NCI-H1930 (cell line): ENCODE measurements around the gene CWF19L1.
A peak's percentile ranks its signal among the peaks of the same experiment; 100 is the strongest.
"Not testable (repeated sequence)": the region's sequence is repeated elsewhere in the genome, so short reads cannot be mapped to it uniquely, and the experiment has no call there.

ENCODE experiments used
- DNase-seq, 2 experiments: peaks; one replicate each; lab custom pipeline; 2025; lab: John Stamatoyannopoulos, UW

CWF19L1 gene

GRCh38 chr10:100267239-100268104 is at the start of gene CWF19L1:
Gene CWF19L1 (minus strand): TSS chr10:100267638. CDS start chr10:100267593, 45 bp downstream.
- peak; percentile 46 to 51 for DNase-seq

DNA sequence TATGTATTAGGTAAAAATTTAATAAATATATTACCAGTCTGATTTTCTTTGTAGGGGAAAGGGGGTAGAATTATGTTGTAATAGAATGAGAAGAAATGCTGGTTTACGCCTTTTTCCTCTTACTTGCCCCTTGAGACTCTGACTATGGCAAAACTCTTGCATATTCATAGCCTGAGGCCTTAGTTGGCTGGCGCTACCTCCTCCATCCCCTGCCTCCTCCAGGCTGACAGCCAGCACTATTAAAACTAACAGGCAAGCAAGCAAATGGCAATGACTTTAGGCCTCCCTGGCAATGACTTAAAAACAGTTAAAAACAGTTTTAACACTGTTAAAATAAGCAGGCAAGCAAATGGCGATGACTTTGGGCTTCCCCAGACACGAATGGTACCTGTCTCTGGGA is 48.2 kb upstream of the CWF19L1 start:
- no peak for DNase-seq

GRCh38 chr10:100311298-100311697 is 43.9 kb upstream of the CWF19L1 start:
- no peak for DNase-seq

- DNase-seq: no peak
These were observed 40.2 kb upstream of the CWF19L1 start for GRCh38 chr10:100307684-100308083.

DNA sequence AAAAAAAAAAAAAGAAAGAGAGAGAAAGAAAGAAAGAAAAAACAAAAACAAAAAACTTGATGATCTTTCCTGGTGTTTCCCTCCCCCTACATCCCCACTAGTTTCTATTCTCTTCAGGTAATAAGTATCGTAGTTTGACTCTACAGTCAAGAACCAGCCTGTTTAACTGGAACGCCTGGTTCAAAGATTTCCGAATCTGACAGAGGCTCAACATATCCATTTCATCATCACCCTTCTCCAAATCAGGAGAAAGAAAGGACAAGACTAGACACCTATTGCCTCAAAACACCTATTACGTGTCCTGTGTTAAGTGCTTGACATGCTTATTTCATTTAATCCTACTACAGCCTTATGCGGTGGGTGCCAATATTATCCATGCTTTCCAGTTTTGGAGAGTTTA is 39.4 kb upstream of the CWF19L1 start:
- no peak for DNase-seq

GRCh38 chr10:100304414-100304813 is 37.0 kb upstream of the CWF19L1 start:
- no peak for DNase-seq

DNA sequence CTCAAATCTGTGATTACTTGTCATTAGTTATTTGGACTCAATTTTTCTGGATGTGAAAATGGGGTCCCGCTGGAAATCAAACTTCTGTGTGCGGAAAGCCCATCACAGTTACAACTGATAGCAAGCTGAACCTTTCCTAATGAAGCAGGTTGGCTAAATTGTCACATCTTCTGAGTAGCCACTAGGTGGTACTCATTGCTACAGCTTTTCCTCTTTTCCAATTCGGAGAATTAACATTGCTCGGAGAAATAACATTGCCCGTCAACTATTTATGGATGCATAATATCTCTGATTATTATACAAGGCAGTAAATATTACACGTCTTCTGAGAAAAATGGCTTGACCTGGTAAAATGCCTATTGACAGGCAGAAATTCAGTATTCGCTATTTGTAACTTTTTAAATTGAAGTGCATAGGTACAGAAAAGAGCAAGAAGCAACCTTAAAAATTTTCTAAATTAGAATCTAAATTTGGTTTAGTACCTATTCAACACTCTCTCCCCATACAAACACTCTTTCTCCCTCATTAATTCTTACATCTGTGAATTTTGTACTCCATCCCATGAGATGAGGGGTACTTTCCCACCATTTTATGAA is 36.4 kb upstream of the CWF19L1 start:
- peak in 1 of 2 experiments; percentile 14 for DNase-seq

DNA sequence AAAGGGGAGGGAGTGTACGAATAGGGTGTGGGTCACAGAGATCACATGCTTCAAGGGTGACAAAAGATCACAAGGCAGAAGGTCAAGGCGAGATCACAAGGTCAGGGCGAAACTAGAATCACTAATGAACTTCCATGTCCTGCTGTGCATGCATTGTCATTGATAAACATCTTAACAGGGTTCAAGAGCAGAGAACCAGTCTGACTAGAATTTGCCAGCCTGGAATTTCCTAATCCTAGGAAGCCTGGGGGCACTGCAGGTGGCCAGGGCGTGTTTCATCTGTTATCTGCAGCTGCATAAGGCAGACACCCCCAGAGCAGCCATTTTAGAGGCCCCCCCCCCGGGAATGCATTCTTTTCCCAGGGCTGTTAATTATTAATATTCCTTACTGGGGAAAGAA is 33.7 kb upstream of the CWF19L1 start:
- DNase-seq: not testable (repeated sequence)

DNA sequence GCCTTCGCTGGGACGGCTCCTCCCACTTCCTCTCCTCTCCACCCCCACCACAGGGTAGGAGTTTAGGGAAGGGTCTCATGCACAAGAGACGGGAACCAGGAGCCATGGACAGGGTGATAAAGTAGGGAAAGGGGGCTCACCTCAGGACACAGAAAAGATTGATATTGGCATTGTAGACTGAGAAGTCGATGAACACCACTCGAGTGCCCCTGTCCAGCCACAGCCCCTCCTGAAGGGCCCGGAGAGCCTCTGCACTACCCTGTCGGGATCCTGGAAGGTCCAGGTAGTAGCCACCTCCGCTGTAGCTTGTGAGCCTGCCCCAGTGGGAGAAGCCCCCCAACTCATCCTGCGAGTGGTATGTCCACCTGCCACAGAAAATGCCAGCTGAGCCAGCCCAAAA is 29.8 kb upstream of the CWF19L1 start:
- DNase-seq: no peak

DNA sequence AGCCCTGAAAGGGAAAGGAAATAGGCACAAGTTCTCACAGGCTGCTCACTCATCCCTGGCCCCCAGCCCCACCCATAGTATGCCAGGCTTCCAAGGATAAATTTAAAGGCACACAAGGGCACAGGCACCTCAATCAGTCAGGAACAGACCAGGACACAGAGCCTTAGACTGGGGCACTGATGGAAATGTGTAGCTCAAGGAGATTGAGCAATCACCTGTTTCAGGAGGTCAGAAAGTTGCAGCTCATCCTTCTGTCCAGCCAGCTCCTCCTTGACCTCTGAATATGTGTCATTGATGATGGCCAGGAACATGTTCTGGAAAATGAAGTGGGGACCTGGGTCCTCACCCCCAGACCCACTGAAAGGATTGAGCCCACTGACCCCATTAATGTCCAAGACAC is 25.6 kb upstream of the CWF19L1 start:
- no peak for DNase-seq

GRCh38 chr10:100292300-100292699 is 24.9 kb upstream of the CWF19L1 start:
- DNase-seq: not testable (repeated sequence)

DNA sequence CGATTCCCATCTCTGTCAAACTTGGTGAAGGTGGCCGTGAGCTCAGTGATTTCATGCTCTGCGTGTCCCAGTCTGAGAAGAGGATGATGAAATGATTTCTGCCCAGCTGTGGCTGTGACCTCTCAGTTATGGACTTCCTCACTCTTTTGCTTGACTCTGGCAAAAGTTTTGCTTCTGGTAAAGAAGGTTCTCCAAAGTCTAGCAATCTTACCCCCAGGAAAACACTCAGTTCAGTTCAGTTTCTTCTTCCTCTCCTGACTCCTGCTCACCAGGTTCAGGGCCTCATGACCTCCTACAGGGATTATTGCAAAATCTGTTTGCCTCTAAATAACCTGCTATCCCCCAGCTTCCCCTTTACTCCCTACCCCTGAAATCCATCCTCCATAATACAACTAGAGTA is 23.9 kb upstream of the CWF19L1 start:
- DNase-seq: no peak

DNA sequence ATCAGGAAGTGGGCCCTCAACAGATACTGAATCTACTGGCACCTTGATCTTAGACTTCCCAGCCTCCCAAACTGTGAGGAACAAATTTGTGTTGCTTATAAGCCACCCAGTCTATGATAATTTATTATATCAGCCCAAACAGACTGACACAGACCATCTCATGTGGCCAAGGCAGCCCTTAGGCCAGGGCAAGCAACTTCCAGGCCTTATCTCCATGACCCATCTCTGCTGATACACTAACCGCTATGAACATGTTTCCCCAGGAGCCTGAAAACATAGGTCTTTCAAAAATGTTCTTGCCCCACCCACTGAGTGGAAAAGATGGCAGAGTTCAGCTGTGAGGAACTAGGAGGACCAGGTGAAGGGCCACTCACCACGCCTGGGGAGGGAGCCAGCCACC is 22.2 kb upstream of the CWF19L1 start:
- DNase-seq: no peak

GRCh38 chr10:100288196-100288595 is 20.8 kb upstream of the CWF19L1 start:
- DNase-seq: no peak

GRCh38 chr10:100287756-100288155 is 20.3 kb upstream of the CWF19L1 start:
- no peak for DNase-seq

DNA sequence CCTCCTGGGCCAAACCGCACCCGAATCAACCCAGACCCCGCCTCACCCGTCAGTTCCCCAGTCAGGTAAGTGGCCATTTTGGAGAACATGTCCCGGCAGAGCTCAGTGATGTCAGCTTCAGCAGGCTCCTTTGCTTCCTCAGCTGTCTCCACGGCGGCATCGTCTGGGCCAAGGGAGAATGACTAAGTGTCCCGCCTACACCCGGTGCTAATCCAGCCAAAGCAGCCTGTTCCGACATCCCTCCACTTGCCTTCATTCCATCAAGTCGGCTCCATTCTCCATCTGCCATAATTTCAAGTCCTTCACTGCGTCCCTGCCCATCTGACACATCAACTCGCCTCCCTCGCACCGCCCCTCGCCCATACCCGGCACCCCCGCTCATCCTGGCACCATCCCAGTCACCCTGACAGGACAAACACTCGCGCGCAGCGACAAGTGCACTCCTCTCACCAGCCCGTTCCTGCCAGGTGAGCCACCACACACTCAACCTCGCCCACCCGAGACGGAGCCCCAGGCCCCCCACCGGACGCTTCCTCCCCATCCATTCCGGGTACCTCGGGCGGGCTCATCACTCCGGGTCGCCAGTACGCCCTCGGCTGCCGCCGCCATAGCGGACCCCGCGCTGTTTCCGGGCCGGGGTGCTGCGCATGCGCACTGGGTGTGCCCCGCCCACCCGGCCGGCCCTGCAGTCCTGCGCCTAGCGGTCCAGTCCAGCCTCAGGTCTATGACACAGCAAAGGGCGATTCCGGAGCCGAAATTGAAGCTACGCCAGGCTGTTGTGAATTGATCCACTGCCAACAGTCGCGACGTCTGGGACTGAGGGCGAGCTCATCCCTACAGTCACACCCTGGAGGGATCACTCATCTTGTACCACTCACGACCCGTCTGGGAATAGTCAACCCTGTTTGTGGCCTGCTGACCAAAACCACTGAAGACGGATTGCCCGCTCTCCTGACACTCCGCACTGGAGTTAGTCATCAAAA is 18.9 kb upstream of the CWF19L1 start, which contains the start of gene BLOC1S2:
Gene BLOC1S2, minus strand, starts transcription at position 630 of the 983 bp plus-strand sequence. Its CDS starts 21 bp downstream, at position 609.
- DNase-seq: peak; percentile 38 to 61

GRCh38 chr10:100285326-100285725 is 17.9 kb upstream of the CWF19L1 start:
- DNase-seq: not testable (repeated sequence)

- DNase-seq: no peak
These were observed 15.5 kb upstream of the CWF19L1 start for GRCh38 chr10:100282907-100283306.

GRCh38 chr10:100276971-100277370 is 9.5 kb upstream of the CWF19L1 start:
- not testable (repeated sequence) for DNase-seq

GRCh38 chr10:100265821-100266485 is 1.5 kb downstream of the CWF19L1 start:
- DNase-seq: no peak

- no peak for DNase-seq
These were observed 13.2 kb downstream of the CWF19L1 start for GRCh38 chr10:100254191-100254590.
